NCI-H2227 (cell line): ENCODE measurements around the gene GUCA2A.

Experiments used
- DNase-seq: peaks from one replicate; lab custom pipeline; 2025; ENCODE audit not compliant: unreplicated experiment; lab: John Stamatoyannopoulos, UW

The GUCA2A gene

DNA sequence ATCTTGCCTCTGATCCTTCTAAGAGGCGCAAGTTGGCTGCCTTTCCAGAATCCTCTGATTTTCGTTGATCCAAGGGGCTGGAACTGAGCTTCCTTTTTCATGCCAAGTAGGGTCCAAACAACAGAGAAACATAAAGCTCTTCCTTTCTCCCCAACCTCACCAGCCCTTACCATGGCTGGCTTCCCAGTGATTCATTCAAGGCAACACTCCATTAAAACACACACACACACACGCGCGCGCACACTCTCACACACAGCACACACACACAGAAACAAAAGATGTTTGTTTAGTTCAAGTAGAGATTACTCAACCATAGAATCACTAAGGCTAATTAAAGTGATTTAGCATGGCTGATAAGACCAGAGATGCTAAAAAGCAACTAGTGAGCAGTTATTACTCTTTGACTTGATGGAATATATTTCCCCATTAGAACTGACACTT is 13.0 kb upstream of the GUCA2A start:
- DNase-seq: no peak

DNA sequence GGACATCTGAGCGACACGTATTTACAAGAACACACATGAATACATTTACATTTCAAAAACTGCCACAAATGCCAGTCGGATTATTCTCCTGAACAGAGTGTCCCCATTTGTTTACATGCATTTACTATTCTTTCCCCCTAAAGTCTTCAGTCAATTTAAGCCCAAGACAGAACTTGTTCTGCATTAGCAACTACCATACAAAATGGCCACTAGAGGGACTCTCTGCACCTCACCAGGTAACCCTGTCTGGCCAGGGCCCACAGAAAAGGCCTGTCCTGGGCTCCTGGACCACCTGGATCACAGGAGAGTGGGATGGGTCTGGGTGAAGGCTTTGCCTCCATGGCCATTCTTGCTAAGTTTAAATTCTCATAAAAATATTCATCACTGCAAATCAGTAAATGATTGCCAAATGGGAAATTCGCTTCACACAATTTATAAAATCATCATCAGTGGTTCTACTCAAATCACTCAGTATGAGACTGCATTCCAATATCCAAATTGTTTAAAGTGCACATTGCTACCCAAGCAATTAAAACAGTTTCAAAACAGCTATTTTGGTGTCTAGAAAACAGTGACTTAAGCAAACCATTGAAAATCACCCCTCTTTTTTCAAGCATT is 12.5 kb upstream of the GUCA2A start:
- DNase-seq: peak; percentile 40

DNA sequence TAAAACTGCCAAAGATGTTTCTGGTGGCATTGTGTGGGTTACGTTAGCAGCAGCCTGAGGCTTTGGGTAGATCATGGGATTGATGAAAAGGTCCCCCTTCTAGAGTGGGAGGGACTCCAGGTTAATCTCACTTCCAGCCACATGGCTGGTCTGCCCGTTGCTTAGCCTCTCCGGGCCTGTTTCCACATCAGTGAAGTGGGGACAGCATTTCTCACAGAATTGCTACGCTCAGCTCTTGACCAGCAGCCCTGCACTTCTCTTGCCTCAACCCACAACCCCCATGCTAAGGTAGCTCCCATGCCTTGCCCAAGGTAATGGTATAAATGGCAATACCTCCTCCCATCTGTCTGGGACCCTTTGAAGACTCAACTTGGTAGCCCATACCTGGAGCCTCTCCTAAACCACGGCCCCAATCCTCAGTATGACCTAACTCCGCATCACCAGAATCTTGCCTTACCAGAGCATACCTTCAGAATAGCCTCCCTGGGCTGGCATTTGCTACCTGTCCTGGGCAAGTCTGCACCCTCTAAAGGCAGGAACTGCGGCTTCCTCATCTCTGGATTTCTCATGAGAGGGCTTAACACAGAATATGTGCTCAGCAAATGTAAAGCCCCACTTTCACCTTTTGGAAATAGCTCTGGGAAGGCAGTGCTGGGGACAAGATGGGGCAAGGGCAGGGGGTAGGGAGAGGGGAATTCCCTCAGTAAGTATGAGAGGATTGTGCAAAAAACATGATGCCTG is 10.9 kb upstream of the GUCA2A start:
- no peak for DNase-seq

DNA sequence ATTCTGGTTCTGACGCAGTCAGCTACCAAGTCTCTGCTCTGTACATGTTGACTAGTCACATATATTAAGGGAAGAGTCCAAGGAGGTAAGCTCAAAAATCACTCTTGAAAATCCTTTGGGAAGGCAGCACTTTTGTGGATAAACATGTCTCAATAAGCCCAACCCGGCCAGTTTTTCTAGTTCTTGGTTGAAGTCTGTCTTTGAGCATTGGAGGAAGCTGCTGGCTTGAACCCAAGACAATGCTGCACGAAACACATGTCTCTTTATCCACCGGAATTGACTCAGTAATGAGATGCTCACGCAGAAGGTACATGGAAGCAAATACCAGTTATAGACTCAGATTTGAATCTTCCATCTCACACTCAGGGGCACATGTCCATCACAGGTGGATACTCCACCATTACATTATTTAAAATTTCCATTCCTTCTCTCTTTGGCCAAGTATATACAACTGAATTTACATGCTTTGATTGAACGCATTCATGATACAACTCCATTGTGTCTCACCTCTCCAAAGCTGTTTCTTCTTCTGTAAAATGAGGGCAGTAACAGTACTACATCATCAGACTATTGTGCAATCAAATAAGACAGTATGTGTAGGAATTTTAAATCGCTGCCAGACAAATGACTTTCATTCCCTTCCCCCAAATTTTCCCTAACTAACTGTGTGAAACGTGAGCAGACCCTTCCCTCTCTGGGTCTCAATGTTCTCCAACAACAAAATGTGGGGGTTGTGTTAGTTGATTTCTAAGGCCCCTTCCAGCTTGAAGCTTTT is 9.6 kb upstream of the GUCA2A start:
- no peak for DNase-seq

DNA sequence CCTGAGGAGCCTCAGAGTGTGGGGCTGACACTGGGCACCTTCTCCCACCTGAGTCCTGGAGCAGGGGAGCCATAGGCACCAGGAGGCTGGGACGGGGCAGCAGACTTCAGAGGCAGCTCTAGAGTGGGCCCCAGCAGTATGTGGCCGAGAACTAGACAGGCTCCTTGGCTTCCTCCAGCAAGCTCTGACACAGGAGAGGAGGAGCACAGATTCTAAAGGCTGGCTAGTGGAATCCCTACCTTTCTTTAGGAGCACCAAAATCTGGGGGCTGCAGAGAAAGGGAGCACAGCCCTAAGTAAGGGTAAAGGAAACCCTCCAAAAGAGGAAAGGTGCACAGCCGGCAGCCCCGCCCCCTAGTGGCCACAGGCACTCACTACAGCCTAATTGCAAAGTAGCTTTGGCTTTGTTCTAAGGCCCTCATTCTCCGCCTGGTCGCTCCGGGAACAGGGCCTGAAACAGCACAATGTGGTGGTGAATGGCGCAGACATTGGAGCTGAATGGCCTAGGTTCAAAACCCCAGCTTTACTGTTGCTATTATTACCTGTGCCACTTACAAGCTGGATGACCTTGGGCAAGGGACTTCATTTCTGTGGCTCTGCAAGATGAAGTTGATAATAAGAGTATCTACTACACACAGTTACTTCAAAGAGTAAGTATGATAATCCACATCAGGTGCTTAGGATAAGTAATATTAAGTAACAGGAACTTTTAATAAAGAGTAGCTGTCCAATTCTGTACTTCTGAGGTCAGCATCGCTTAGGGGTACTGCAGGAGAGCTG is 8.8 kb upstream of the GUCA2A start:
- peak; percentile 65 for DNase-seq

DNA sequence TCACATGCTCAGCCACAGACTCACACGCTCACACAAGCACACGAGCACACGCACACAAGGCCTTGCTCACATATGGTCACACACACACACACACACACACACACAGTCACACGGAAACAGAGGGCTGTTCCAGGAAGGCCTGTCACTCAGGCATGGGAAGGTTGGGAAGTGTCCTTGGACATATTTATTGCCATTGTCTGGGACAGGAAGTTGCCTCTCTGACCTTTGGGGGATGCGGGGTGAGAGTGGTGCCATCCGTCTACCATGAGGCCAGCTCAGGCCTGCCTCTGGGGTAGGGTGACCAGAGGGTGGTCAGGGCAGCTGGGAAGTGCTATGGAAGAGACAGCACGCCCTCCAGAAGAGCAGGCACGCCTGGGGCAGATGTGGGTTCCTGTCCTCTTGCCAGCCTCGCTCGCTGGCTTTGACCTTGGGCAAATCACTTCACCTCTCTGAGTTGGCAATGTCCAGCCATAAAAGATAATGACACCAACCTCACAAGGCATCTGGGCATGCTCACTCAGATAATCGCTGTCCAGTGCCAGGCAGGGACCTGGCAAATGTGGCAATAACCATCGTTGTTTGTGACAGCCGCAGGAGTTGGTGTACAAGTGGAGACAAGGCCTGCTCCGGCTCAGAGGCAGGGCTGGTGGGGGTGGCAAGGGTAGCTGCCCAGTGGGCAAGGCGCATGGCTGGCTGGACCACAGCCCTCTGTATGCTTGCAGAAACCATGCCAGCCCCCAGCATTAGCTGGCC is 8.0 kb upstream of the GUCA2A start:
- peak; percentile 36 for DNase-seq

DNA sequence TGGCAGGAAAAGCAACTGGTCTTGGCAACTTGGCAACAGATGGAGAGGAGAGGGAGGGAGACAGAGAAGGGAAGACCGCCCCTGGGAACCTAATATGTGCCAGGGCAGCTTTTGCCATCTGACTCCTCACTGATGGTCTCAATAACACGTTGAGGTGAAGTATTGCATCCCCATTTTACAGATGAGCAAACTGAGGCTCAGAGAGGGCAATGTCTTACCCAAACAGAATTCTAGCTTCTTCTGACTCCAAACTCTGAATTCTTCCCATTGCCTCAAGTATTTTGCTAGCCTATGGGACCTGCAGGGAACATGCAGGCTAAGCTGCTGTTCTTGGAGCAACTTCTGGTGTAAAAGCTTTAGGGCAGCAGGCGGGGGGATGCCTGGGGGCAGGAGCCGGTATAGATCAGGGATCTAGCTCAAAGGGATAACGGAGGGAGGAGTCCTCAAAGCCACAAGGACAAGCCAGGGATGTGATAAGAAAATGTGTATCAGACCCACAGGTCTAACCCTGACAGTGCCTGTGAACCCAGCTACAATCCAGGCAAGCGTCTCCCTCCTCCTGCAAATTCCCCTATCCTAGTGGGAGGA is 7.2 kb upstream of the GUCA2A start:
- DNase-seq: no peak

DNA sequence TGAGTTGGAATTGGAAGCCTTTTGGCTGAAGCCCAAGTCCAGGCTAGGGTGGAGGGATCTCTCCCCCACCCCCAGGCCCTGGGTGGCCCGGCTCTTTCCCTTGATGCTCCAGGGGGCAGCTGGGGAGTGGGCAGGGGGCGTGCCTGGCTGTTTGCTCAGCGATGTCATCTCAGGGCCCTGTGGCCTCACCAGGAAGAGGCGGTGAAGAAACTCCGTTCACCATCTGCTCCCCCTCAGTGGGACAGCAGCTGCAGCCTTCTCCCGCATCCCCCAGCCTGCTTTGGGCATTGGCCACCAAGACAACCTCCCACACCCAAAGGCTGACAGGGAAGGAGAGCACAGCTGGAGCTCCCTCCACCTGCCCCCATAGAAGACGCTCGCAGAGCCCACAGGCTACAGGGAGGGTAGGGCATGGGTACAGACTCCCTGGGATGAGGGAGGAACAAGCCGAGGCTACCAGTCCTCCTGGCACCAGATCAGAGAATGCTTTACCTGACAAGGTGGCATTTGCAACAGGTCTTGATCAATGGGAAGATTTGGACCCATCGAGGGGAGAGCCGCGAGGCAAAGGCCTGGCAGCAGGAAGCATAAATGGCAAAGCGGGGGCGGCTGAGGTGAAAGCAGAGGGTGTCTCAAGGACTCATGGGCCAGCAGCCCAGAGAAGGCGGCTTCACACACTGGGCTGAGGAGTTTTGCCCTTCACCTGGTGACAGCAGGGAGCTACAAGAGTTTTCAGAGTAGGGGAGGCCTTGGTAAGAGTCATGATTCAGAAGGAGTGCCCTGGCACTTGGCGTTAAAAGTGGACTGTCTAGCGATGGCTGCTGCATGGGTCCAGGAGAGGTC is 6.5 kb upstream of the GUCA2A start:
- DNase-seq: peak; percentile 16

DNA sequence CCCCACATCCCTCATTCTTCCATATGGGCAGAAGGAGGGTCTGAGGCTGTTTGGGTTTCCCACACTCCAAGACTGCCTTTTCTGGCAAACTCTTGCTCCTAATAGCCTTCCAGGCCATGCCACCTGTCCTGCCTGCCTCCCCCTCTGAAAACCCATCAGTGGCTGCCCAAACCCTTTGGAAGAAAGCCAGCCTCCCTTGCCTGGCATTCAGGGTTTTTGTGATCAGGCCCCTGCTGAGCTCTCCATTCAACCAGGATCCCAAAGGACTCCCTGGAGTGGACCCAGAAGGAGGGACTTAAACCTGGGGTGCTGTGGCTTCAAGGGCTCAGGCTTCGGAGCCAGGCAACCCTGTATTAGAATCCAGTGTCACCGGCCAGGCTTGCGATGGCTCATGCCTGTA is 4.2 kb upstream of the GUCA2A start:
- DNase-seq: no peak

DNA sequence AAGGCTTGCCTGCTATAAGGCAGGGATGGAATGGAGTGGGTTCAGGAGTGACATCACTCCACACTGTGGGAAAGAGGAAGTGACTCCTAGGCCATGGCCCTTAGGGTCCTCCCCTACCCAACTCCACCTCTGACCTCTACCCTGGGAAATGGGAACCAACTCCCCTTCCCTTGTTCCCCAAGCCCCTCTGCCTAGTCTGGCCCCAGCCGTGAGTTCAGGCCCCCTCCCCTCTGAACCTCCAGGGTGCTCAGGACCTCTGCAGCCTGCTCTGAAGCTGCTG is 3.8 kb upstream of the GUCA2A start:
- DNase-seq: no peak

DNA sequence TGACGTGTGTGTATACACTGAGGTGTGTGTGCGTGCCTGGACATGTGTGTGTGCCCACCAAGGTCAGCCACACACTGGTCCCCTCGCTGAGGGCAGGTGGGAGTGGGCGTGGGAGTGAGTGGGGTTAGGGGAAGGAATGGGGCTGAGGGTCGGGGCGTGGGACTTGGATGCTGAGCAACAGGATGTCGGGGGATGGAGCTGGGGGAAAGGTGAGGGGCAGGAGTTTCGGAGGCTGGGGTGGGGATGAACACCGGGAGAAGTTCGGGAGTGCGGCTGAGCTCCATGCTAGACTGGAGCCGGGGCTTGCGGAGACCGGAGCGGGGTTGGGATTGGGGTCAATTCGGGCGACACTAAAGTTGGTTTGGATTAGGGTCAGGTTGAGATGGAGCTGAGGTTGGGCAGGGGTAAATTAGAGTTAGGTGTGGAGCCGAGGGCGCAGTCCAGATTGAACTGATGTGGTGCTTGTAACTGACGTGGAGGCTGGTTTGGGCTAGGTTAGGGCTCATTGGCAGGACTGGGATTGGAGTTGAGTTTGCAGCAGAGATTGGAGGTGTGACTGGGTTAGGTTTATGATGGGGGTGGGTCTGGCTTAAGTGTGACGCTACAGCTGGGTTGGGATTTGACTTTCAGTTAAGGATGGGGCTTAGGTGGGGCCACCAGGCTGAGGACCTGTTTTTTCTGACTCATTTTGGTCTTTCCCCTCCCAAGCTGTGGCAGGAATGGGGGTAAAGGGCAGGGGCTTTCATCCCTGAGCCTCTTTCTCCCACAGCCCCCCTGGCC is 3.3 kb upstream of the GUCA2A start:
- DNase-seq: no peak

DNA sequence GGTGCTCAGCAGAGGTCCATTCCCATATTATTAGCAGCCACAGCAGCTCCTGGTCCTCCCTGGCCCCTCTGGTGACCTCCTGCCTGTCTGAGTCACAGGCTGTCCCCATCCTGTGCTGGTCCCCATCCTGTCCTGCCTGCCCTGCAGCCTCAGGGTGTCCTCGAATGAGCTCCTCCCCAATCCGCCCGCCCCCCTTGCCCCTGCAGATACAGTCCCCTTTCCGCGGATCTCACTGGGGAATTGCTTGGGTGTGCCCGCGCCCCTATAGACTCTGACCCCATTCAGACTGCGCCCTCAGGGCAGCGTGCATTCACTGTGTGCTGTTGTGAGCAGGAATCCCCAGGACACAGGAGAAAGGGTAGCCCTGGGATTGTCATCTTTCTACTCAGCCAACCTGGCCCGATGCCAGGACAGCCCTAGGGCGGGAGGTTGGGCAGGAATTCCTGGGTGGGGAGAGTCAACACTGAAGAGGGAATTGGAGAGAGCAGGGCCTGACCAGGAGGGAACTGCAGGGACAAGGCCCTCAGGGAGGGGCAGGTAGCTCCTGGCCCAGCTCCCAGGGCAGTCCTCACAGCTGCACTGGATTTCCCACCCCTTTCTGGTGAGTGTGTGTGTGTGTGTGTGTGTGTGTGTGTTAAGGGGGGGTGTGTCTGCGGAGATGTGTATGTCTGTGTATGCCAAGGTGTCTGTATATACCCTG is 1.1 kb upstream of the GUCA2A start:
- DNase-seq: peak; percentile 79

DNA sequence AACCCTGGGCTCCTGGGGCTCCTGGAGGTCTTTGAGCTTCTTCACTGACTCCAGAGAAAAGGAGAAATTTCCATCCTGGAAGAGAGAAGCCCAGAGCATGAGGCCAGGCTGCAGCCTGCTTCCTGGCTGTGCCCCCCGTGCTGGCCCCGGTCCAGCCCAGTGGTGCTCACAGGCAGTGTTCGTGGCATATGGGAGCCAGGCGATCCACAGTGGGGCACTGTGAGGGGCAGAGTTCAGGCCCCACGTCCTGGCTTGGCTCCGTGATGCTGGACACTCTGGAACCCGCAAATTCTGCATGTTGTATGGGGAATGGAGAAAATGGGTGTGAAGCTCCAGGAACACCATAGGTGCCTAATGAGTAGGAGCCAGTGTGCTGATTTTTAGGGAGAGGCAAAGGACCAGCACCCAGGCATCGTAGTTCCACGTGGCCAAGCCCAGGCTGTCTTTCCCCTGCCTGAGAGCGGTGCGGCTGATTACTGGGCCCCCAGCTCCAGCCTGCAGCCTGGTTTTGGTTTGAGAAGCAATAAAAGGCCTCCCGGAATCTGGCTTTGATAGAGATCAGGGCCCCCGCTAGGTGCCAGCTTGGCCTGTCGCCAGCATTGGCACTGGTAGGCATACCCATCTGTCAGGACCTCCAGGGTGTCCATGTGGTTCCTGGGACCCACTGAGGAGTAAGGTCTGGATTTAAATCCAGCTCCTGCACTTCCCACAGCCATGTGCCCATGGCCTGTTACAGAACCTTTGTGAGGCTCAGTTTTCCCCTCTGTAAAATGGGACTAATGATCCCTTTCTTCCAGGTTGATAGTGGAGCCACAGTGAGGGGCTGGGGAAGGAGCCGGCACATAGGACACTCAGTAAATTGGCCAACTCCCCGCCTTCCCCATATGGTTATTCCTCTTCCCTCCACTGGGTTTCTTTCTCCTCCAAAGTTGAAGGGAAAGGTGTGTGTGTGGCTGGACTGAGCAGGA is 725 bp downstream of the GUCA2A start:
- DNase-seq: no peak

DNA sequence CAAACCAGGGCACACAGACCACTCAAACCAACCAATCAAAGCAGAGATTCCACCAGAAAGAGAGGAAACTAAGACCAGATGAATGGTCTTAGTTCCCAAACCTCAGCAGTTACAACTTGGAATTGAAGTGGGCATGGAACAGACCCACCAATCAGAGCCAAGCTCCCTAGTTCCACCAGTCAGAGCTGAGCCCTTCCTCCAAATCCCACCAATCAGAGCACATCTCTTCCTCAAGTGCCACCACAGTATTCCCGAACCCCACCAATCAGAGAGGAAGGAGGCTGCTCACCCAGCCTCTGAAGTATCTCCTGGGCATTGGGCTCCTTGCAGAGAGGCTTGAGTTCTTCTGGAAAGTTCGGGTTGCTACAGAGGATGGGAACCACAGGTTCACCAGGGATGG is 1.4 kb downstream of the GUCA2A start:
- no peak for DNase-seq

DNA sequence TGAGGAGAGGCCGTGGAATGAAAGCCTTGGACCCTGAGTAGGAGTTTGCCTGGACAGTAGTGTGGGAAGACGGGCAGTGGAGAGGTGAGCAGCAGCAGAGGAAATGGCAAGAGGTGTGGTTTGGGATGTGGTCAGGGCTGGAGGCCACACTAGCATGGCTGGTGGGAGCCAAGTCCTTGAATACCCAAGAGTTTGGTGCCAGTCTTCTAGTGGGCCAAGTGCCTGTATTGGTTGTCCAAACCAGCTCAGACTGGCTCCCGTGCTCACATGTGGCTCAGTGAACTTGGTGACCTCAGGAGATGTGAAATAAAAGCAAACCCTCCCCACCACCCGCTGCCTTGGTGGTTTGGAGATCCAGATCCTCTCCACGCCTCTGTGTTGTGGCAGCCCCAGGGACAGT is 2.4 kb downstream of the GUCA2A start:
- no peak for DNase-seq

DNA sequence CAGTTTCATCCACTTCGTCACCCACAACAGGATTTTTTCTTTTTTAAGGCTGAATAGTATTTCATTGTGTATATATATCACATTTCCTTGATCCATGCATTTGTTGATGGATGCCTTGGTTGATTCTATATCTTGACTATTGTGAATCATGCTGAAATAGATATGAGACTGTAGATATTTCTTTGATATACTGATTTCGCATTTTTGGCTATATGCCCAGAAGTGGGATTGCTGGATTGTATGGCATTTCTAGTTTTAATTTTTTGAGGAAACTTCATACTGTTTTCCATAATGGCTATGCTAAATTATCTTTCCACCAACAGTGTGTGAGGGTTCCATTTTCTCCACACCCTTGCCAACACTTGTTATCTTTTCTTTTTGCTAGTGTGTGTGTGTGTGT is 6.4 kb downstream of the GUCA2A start:
- no peak for DNase-seq

DNA sequence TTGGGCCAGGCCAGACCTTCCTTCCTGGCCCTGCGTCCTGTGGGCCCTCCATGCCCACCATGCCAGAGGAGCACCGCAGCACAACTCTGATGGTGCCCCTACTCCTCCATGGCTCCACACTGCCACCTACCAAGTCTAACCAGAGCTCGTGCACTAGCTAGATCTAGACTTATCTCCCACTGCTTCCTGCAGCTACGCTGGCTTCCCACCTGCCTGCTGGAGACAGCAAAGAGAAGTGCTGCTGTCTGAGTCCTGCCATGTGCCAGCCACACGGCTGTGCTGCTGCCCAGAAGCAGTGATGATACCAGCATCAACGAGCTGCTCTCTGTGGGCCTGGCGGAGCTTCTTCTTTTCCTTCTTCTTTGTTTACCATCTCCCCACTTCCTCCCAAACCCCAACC is 6.9 kb downstream of the GUCA2A start:
- no peak for DNase-seq
